Upper lobe of right lung (tissue), 1 donor: ENCODE data around the gene ENO3. TPM values are rescaled to one million over a fixed set of nuclear protein-coding genes. Genes with fewer than 3 reads are reported as not detected.

Experiments used
- ATAC-seq: fragments of 200-7000 bp; cut with Tn5 transposase; one replicate; pipeline ENCODE4 v1.9.1; 2020; ENCODE audit warnings: mild to moderate bottlenecking, moderate library complexity
- DNase-seq: peaks from one replicate; pipeline ENCODE4 v3.0.0-alpha.2; 2020
- H3K27ac ChIP-seq: fragments of 200-600 bp; one replicate; pipeline ENCODE4 v1.8.0; 2022
- H3K27me3 ChIP-seq: fragments of 200-600 bp; one replicate; pipeline ENCODE4 v1.8.0; 2022; ENCODE audit warnings: mild to moderate bottlenecking
- H3K36me3 ChIP-seq: fragments of 200-600 bp; one replicate; pipeline ENCODE4 v1.8.0; 2022
- H3K4me1 ChIP-seq: fragments of 200-600 bp; one replicate; pipeline ENCODE4 v1.8.0; 2022
- H3K4me3 ChIP-seq: fragments of 200-600 bp; one replicate; pipeline ENCODE4 v1.8.0; 2022; ENCODE audit warnings: mild to moderate bottlenecking
- H3K9me3 ChIP-seq: fragments of 200-600 bp; one replicate; pipeline ENCODE4 v1.8.0; 2022
- CTCF ChIP-seq: fragments of 200-600 bp; IDR thresholded peaks from one replicate; pipeline ENCODE4 v1.8.0; 2022; ENCODE audit warnings: antibody characterized with exemption
- intact Hi-C: fragments of 100-400 bp; cut with DNase I; formaldehyde crosslinking; loops from one replicate; pipeline ENCODE4 v1.11.0; 2022
- total RNA-seq: library from RNA; stranded (reverse); fragmentation: NEBNext Ultra II Directional; extraction: Animal tissue kit (Norgen Biotek cat#: 25700); gene quantifications from one replicate; pipeline ENCODE4 v1.2.1, GENCODE V29; 2021
- donor health status: DM: no; HTN: yes; CAD: no; lungs with severe emphysema.

The ENO3 gene
- total RNA-seq, 1 donor from 2014 or later: 8.6 TPM

GRCh38 chr17:4974115-4974670 is 23.3 kb downstream of the ENO3 start:
- intact Hi-C loops: no loop called here
- no peaks in the 10 kb centered on the region for H3K9me3 ChIP-seq
- TF ChIP-seq CTCF: no peak
- no peaks in the 10 kb centered on the region for H3K27me3 ChIP-seq
- no peak overlapping the region for H3K4me3 ChIP-seq
- H3K4me1 ChIP-seq: peaks cover 6% of the 10 kb centered on the region
- no peak overlapping the region for H3K27ac ChIP-seq
- DNase-seq: no peak
- ATAC-seq: no peak
- H3K36me3 ChIP-seq: peaks cover 75% of the 10 kb centered on the region

DNA sequence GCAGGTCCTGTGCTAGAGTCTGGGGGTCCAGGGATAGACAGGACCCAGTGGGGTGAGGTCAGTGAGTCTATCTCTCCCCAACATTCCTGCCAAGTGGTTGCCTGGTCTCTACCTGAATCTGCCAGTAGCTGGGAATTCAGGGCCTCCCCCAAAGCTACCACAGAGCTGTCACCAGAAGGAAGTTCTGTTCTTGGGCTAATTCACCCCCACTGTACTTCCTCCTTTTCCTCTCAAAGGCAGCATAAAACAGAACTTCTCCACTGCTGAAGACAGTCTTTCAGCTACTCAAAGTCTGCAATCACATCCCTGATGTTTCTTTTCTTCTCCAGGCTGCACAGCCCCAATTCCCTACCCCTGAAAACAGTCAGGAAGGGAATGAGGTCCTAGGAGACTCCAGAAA is 27.8 kb downstream of the ENO3 start:
- DNase-seq (no peak), ATAC-seq (peak; percentile 71)
- Histone ChIP-seq H3K4me3 (no peak overlapping the region), H3K27ac (no peak overlapping the region), H3K4me1 (peaks cover 3% of the 10 kb centered on the region), H3K27me3 (no peaks in the 10 kb centered on the region), H3K9me3 (no peaks in the 10 kb centered on the region), H3K36me3 (peaks cover 70% of the 10 kb centered on the region)
- TF ChIP-seq CTCF: no peak
- intact Hi-C loops: no loop called here

DNA sequence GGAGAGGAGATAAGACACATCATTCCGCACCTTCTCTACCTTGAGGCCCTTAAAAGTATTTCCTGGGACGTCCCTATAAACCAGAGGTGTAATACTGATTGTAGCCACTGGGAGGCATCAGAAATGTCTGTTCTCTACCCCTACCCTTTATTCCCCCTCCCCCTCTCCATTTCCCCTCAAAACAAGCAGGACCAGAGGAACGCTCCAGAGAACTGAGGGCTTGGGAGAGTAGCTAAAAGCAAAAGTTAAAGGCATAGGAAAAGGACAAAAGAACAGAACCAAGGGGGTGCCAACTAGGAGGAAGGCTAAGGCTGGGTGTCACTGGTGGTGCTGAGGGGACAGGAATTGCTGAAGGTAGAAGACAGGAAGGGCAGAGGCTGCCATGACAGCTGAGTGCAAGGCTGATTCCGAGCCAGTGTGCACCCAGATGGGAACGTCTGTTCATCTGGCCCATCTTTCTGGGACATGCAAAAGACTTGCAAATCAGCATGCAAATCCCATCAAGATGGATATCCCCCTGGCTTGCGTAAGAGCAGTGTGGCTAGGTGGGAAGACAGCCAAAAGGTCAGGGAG is 29.8 kb downstream of the ENO3 start:
- peaks cover 3% of the 10 kb centered on the region for H3K4me1 ChIP-seq
- peaks cover 64% of the 10 kb centered on the region for H3K36me3 ChIP-seq
- ATAC-seq: peak; percentile 75
- no peaks in the 10 kb centered on the region for H3K27me3 ChIP-seq
- intact Hi-C loops: loop anchor here (10.0 kb wide), 1 partner anchor 84 kb away; no protein-coding TSS in a partner anchor
- no peak for DNase-seq
- no peaks in the 10 kb centered on the region for H3K9me3 ChIP-seq
- H3K27ac ChIP-seq: no peak overlapping the region
- H3K4me3 ChIP-seq: no peak overlapping the region
- TF ChIP-seq CTCF: peak; percentile 80

DNA sequence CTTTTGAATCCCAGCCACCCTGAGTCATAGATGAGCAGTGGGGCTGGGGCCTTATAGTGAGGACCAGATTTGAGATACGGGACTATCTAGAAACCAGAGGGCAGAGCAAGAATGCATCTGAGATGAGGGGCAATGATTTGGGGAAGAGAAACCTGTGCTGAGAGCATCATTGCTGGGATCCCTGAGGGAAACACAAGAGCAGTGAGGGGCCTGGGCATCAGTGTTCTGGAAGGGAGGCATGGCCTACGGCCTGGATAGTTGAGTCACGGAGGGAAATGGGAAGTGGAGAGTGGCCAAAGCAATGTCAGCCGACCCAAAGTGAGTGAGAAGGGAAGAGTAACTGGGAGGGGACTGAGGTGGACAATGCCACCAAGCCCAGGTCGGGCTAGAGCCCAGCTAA is 31.4 kb downstream of the ENO3 start:
- ATAC-seq: no peak
- DNase-seq: no peak
- no peaks in the 10 kb centered on the region for H3K27me3 ChIP-seq
- no peaks in the 10 kb centered on the region for H3K9me3 ChIP-seq
- H3K4me1 ChIP-seq: peaks cover 6% of the 10 kb centered on the region
- intact Hi-C loops: loop anchor here (10.0 kb wide), 1 partner anchor 82 kb away; no protein-coding TSS in a partner anchor
- H3K27ac ChIP-seq: no peak overlapping the region
- H3K4me3 ChIP-seq: no peak overlapping the region
- H3K36me3 ChIP-seq: peaks cover 49% of the 10 kb centered on the region
- TF ChIP-seq CTCF: no peak

GRCh38 chr17:4986403-4986802 is 35.5 kb downstream of the ENO3 start:
- Histone ChIP-seq H3K4me3 (peak overlapping the region; percentile 91), H3K36me3 (peaks cover 21% of the 10 kb centered on the region), H3K27me3 (no peaks in the 10 kb centered on the region), H3K4me1 (peaks cover 15% of the 10 kb centered on the region), H3K9me3 (no peaks in the 10 kb centered on the region), H3K27ac (peak overlapping the region; percentile 93)
- DNase-seq (no peak), ATAC-seq (peak; percentile 1)
- TF ChIP-seq CTCF: no peak
- intact Hi-C loops: loop anchor here (10.0 kb wide), 1 partner anchor 78 kb away; no protein-coding TSS in a partner anchor
